AML-193 (cell line): ENCODE results near the gene FER.
"Not testable (repeated sequence)": the region's sequence is repeated elsewhere in the genome, so short reads cannot be mapped to it uniquely, and the experiment has no call there.

Experiments used
- DNase-seq, 2 experiments: peaks; one replicate each; lab custom pipeline; 2025; lab: John Stamatoyannopoulos, UW

Gene FER

DNA sequence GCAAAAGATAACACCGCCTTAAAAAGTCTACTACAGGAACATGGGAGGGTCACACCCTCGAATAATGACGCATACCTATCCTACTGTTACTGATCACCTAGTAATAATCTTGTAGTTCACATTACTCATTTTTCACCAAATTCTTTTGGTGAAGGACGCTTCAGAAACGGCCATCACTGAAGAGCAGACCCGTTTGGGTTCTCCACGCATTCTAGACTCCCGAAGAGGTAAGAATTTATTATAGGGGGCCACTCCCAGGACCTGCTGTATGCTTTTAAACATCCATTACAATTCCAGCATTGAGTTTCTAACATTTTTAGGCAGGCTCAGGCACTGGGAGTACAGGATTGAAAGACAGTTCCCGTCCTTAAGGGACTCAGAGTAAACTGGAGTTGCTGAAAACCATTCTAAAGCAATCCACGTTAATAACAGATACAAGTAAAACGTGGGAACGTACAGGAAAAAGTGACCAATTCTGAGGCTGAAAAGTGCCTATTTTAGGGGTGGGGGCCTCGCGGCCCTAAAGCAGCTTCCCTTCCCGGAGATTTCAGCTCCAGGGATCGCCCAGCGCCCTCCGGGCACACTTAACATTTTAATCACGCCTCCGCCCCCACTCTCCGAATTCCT, at the start of gene FER:
FER (plus strand) TSS at position 124 of the 627 bp plus-strand sequence. CDS start 50,286 bp downstream, outside the sequence.
- DNase-seq: peak; percentile 43 to 49

DNA sequence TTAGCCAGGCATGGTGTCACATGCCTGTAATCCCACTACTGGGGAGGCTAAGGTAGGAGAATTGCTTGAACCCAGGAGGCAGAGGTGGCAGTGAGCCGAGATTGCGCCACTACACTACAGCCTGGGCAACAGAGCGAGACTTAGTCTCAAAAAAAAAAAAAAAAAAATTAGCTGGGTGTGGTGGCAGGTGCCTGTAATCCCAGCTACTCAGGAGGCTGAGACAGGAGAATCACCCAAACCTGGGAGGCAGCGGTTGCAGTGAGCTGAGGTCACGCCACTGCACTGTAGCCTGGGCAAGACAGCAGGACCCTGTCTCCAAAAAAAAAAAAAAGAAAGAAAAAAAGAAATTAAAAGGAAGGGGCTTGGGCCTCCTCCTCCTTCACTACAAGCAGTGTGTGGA, 47.3 kb upstream of the FER start:
- not testable (repeated sequence) for DNase-seq

DNA sequence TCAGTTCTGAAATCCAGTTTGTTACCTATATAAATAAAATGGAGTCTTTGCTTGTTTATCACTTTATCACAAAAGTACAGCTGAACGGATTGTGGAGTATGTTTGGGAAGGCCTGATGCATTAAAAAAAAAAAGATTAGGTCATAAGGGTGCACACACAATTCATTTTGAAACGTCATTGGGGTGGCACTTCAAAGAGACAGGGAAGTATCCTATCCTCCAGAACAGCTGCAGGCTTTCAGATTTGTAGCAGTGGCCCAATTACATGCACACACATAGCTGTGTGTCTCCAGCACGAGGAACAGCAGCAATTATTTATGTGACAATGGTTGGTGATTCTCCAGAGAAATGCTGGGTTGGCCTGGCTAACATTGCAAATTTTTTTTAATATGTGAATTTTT, 46.8 kb upstream of the FER start:
- no peak for DNase-seq

DNA sequence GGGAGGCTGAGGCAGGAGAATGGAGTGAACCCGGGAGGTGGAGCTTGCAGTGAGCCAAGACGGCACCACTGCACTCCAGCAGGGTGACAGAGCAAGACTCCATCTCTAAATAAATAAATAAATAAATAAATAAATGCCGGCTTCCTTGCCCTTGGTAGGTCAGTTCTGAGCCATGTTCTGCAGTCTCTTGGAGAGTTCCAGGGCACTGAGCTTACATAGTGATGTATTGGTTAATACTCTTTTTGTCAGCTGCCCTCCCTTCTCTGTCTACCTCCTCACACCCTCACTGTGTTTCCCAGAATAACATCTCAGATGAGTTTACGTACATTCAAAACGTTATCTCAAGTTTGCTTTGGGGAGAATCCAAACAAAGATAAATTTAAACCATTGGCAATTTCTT, 45.2 kb upstream of the FER start:
- no peak for DNase-seq

DNA sequence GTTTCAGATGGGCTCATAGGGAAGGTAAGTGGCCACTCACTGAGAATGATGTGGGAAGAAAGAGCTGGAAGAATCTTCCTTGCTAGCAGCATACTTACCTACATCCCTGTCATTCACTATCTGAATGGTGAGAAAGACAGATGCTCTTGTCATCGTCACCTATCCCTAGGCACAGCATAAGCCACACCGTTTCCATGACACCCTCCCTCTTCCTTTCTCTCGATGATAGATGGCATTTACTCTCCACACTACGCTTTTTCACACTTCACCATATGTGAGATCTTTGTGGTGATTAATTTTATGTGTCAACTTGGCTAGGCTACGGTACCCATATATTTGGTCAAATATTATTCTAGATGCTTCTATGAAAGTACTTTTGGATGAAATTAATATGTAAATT, 44.4 kb upstream of the FER start:
- no peak for DNase-seq

DNA sequence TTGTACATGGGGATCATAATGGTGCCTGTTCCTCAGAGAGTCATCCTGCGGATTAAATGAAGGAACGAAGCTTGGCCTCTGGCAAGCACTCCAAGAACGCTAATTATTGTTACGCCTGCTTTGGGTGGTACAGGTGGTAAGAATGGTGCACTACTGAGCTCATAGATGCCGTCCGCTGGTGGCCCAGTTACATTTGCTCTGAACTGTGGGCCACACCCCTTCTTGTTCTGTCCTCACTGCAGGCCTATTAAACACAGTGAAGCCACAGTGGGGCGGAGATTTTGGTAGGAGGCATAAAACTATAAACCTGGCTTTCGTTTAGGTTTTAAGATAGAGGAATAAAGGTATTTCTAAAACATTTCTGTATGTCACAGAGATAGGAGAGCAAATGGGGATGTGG, 40.6 kb upstream of the FER start:
- no peak for DNase-seq

DNA sequence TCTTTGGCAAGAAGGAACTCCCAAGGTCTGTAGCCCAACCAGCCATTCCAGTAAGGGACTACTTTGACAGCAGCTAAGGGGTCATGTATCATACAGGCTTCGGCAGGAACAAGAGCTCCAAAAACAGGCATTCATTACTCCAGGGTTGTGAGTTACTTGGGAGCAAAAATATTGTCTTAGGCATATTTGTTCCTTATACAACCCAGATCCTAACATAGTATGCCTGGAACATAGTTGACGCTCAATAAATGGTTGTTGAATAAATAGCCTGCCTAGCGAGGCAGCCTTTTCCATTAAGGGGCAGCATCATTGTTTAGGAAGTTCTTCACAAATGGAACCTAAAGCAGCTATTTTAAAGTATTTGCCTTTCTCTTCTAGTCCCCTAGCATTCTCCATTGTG, 35.8 kb upstream of the FER start:
- DNase-seq: no peak

DNA sequence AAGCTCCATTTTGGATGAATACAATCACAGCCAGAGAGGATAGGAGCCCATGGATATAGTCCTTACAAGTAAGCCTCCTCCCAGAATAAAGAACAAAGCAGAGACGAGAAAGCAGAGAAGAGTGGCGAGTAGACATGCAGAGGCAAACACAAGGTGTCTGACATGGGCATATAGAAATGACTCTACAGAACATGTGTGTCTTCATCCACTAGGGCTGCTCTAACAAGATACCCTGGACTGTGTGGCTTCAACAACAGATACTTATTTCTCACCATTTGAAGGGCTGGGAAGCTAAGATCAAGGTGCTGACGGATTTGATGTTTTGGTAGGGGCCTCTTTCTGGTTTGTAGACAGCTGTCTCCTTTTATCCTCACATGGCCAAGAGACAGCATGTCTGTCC, 32.3 kb upstream of the FER start:
- DNase-seq: no peak

DNA sequence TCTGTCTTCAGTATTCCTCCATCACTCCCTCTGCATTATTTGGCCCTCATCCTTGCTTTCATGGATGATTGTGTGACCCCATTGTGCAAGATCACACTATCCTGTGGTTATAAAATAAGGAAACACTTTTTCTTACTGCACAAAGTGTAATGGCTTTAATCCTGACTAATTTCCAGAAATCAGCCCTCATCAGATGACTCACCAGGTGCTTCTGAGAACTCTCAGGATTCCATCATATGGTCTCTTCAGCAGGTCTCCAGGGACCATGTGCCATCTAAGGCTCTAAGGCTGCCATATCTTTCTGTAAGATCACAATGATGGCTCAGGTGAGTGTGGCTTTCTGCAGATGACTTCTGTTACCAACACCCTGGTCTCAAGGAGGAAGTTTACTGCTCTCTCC, 27.3 kb upstream of the FER start:
- DNase-seq: peak; percentile 21 to 37

DNA sequence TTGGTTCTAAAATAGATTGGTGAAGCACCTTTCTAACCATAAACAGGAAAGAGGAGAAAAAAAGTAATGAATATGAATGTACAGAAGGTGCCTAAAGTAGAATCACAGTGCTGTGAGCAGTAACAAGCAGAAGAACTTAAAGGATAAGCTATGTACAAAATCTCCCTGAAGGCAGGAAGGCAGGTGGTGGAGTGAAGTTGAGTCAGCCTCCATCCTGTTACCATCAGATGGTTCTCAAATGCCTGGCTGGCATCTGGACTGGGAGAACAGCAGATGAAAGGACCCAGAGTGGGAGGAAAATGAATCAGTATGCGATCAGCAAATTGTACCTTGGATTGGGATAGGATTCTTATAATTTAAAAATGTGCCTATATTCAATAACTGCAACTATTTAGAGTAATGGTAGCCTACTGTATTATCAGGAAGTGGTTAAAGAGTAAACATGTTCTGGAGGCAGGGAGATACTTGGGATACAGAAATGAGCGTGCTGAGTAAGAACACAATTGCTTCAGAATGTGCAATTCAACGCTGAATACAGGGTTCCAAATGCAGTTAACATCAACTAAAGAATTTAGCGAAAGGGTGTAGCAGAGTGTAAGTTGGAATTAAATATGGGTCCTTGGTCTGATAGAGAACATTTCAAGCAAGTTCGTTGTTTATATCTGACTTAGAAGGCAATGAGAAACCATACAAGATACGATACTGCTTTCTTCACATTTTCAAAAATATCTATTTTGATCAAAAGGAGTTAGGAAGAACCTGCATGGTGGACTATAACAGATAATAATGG, 21.1 kb upstream of the FER start:
- no peak for DNase-seq

GRCh38 chr5:108727236-108727650, 20.5 kb upstream of the FER start:
- DNase-seq: peak; percentile 74 to 79

GRCh38 chr5:108727651-108728565, 19.8 kb upstream of the FER start:
- peak; percentile 88 to 89 for DNase-seq

DNA sequence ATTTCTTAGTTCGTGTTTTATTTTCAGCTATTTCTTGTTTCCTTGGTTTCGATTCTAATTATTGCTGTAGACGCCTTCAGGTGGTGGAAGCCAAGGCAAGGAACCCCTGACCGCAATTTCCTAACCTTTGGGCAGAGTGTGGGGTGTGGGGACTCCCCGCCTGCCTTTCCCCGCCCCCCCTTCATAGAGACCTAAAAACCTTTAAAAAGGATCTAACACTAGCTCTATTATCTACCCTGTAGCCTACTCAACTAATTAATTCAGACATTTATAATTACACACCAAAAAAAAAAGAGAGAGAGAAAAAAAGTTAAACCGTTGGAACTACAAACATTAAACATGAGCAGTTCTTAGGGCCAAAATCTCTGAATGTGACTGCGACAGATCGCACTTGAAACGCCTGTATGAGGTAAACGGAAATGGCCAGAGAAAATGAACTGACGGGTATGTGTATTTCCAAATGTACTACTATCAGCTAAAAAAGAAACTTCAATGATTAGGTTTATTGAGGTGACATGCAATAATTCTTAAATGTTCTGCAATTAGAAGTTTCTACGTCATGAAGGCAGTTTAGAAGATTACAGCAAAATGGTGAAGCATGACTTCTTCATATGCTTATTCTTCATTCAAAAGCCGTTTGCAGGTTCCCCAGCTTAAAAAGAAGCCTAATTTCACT, 19.0 kb upstream of the FER start:
- peak; percentile 54 to 64 for DNase-seq

- no peak for DNase-seq
Observed at GRCh38 chr5:108729242-108729615, 18.5 kb upstream of the FER start.

DNA sequence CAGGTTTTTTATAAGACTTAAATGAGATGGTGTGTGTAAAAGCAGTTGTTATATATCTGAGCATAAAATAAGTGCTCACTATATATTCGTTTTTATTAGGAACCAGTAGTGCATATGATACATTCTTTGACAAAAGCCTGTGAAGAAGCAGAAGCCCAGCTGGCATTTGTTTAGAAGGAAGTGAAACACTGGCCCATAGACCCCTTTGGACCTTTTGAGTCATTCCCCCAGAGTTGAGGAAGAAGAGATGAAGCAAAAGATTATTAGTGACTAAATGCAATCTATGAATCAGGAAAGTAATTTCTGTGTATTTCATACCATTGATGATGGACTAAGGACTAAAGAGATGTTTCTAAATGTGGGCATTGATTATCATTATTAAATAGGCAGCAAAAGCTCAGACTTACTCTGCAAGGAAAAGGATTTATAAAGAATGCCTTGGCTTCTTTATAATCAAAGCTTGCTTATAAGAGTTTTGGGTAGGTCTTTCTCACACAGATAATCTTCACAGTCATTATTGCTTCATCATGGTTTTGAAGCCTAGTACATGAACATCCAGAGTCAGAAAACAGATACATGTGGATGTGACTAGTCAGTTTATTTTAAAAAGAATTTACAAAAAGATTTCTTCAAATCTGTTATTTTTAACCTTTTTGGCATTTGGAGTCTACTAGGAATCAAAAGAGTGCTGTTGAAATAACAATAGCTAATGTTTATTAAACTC, 16.9 kb upstream of the FER start:
- DNase-seq: no peak

DNA sequence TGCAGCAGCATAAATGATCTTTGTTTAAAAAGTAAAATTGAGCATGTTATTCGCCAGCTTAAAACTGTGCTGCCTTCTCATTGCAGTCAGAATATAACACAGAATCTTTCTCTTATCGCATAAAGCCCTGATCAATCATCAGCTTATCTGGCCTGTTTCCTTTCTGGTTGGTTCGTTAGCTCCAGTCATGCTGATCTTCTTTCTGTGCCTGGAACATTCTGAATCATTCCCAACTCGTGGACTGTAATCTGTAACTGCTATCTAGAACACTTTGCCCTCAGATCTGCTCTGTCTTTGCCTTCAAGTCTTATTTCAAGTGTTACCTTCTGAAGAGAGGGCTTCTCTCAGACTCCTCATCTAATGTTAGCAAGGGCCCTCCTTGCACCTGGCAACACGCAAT, 11.9 kb upstream of the FER start:
- no peak for DNase-seq

GRCh38 chr5:108736855-108737254, 10.8 kb upstream of the FER start:
- no peak for DNase-seq

DNA sequence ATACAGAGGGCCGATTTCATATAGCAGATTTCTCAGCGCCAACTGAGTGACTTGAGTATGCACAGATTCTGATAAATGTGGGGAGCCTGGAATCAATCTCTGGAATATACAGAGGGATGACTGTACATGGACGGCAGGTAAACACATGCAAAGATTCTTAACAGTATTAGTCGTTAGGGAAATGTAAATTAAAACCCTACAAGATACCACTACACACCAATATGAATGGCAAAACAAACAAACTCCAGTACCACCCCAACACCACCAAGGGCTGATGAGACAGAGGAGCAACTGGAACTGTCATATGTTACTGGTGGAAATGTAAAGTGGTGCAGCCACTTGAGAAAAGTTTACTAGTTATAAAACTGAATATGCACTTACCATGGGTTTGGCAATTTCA, 8.3 kb upstream of the FER start:
- no peak for DNase-seq

DNA sequence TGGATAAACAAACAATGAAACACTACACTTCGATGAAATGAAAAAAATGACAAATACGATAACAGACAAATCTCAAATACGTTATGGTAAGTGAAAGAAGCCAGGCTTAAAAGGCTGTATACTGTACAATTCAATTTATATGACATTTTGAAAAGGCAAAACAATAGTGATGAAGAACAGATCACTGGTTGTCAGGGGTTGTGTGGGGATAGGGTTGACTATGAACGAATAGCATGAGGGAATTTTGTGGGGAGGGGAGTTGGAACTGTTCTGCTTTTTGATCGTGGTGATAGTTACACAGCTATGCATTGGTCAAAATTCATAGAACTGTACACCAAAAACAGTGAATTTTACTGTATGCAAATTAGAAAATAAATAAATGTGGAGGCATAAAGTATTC, 7.8 kb upstream of the FER start:
- DNase-seq: no peak

DNA sequence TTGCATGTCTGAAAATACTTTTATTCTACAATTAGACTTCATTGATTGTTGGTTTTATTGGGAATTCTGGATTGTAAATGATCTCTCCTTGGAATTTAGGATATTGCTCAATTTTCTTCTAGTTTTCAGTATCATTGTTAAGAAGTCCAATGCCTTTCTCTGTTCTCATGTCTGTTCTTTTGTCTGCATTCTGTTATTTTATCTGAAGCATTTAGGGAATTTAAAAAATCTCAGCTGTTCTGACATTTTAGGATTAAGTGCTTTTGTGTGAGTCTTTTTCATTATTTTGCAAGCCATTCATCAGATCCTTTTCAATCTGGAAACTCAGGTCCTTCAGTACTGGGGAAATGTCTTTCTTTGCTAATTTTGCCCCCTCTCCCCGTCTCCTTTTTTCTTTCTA, 4.4 kb upstream of the FER start:
- DNase-seq: no peak

DNA sequence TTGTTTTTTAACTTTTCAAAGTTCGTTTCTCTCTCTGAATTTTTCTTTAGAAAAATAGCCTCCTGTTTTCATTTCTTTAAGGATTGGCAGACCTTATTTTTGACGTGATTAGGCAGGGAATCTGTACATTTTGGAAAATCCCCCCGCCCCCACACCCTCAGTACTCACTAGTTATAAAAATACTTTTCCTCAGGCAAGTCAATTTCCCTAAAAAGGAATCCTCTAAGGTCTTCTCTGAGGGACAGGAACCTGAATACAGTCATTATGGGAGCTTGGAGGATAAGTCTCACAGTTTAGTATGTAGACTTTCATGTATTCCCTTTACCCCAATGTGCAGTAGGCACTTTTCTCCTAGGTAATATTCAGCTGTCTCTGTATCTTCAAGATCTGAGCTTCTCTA, 3.9 kb upstream of the FER start:
- no peak for DNase-seq
